Gastroesophageal sphincter (tissue), 3 donors: Measurements from ENCODE around the gene PDE11A.

Experiments
- EP300 ChIP-seq: sonication (generic); formaldehyde crosslinking; IDR thresholded peaks from one replicate; pipeline ENCODE4 v1.6.1; 2017; ENCODE audit warnings: antibody characterized with exemption, mild to moderate bottlenecking
- TF ChIP-seq, protein P1 (sequence below), 4 experiments: fragments of 200-600 bp in 2 of 4; fragments of 450-650 bp in 2 of 4; sonication (generic) in 1 of 4; IDR thresholded peaks; one replicate each; pipeline ENCODE4 v1.5.1; 2017 to 2019; ENCODE audit warnings: antibody characterized with exemption in 4 of 4, mild to moderate bottlenecking in 2 of 4, moderate library complexity in 2 of 4

- TF ChIP-seq EP300, result no peak
- TF ChIP-seq, protein P1, sequence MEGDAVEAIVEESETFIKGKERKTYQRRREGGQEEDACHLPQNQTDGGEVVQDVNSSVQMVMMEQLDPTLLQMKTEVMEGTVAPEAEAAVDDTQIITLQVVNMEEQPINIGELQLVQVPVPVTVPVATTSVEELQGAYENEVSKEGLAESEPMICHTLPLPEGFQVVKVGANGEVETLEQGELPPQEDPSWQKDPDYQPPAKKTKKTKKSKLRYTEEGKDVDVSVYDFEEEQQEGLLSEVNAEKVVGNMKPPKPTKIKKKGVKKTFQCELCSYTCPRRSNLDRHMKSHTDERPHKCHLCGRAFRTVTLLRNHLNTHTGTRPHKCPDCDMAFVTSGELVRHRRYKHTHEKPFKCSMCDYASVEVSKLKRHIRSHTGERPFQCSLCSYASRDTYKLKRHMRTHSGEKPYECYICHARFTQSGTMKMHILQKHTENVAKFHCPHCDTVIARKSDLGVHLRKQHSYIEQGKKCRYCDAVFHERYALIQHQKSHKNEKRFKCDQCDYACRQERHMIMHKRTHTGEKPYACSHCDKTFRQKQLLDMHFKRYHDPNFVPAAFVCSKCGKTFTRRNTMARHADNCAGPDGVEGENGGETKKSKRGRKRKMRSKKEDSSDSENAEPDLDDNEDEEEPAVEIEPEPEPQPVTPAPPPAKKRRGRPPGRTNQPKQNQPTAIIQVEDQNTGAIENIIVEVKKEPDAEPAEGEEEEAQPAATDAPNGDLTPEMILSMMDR (IDR thresholded peaks at IDR 0.05), result no peak
Observed at GRCh38 chr2:177603768-177604167, 468.8 kb downstream of the PDE11A start.
